ENCODE data around the gene AP1G2. TPM values are rescaled to one million over a fixed set of nuclear protein-coding genes. Genes with fewer than 3 reads are reported as not detected.

AP1G2 gene
- total RNA-seq, 1 donor from 2014 or later = 32.6 TPM

DNA sequence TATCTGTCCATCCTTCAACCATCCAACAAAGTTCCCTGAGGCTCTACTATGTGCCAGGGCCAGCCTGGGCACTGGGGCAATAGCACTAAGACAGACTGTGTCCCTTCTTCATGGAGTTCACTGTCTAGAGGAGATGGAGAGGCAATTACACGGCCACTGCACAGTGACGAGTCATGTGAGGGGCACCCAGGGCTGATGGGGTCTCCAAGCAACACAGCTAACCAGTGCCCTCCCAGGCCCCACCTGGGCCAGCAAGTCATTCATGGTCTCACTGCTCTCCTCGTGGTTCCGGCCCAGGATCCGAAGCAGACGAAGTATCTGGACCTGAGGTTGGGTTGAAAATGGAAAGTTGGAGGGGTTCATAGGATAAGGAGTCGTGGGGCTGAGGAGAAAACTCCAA is 2.7 kb downstream of the AP1G2 start:
- H3K36me3 Mint-ChIP-seq (ENCODE audit: unreplicated experiment) = peaks cover 4% of the 10 kb centered on the region
- DNase-seq (ENCODE audit: extremely low spot score, unreplicated experiment) = no peak
- TF ChIP-seq, protein P1, sequence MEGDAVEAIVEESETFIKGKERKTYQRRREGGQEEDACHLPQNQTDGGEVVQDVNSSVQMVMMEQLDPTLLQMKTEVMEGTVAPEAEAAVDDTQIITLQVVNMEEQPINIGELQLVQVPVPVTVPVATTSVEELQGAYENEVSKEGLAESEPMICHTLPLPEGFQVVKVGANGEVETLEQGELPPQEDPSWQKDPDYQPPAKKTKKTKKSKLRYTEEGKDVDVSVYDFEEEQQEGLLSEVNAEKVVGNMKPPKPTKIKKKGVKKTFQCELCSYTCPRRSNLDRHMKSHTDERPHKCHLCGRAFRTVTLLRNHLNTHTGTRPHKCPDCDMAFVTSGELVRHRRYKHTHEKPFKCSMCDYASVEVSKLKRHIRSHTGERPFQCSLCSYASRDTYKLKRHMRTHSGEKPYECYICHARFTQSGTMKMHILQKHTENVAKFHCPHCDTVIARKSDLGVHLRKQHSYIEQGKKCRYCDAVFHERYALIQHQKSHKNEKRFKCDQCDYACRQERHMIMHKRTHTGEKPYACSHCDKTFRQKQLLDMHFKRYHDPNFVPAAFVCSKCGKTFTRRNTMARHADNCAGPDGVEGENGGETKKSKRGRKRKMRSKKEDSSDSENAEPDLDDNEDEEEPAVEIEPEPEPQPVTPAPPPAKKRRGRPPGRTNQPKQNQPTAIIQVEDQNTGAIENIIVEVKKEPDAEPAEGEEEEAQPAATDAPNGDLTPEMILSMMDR (IDR thresholded peaks at IDR 0.05) = no peak
- no peak overlapping the region for H3K4me3 Mint-ChIP-seq (ENCODE audit: unreplicated experiment)
- peaks cover 23% of the 10 kb centered on the region for H3K4me1 Mint-ChIP-seq (ENCODE audit: unreplicated experiment)
- no peaks in the 10 kb centered on the region for H3K9me3 Mint-ChIP-seq (ENCODE audit: unreplicated experiment)
- peaks cover 2% of the 10 kb centered on the region for H3K27me3 Mint-ChIP-seq (ENCODE audit: unreplicated experiment)
- no peak overlapping the region for H3K27ac Mint-ChIP-seq (ENCODE audit: unreplicated experiment)

DNA sequence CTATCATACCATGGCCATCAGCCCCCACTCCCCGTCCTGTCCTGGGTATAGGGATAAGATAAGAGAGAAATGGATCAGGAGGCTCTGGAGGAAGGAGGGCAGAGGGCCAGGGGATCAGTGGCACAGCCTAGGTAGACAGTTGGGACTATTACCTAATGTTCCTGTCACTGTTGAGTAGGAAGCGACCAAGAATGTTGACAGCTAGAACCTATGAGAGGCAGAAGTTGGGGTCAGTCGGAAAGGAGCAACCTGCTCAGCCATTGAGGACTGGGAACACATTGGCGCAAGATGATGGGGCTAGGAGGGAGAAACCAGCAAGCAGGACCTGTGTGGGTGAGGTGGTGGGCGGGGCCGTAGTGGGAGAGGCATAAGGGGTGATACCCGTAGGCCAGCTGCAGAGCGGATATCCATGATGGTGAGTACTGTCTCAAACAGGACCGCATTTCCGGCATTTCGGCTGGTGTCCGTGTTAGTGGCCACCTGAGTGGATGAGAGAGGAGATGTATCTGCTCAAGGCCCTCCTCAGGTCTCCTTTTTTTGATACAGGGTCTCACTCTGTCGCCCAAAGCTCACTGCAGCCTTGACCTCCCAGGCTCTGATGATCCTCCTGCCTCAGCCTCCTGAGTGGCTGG is 3.3 kb downstream of the AP1G2 start:
- TF ChIP-seq, protein P1 (IDR thresholded peaks at IDR 0.05) = no peak
- H3K27me3 Mint-ChIP-seq (ENCODE audit: unreplicated experiment) = peaks cover under 1% of the 10 kb centered on the region
- no peak overlapping the region for H3K4me3 Mint-ChIP-seq (ENCODE audit: unreplicated experiment)
- H3K4me1 Mint-ChIP-seq (ENCODE audit: unreplicated experiment) = peaks cover 23% of the 10 kb centered on the region
- no peak for DNase-seq (ENCODE audit: extremely low spot score, unreplicated experiment)
- no peak overlapping the region for H3K27ac Mint-ChIP-seq (ENCODE audit: unreplicated experiment)
- peaks cover 4% of the 10 kb centered on the region for H3K36me3 Mint-ChIP-seq (ENCODE audit: unreplicated experiment)
- no peaks in the 10 kb centered on the region for H3K9me3 Mint-ChIP-seq (ENCODE audit: unreplicated experiment)

DNA sequence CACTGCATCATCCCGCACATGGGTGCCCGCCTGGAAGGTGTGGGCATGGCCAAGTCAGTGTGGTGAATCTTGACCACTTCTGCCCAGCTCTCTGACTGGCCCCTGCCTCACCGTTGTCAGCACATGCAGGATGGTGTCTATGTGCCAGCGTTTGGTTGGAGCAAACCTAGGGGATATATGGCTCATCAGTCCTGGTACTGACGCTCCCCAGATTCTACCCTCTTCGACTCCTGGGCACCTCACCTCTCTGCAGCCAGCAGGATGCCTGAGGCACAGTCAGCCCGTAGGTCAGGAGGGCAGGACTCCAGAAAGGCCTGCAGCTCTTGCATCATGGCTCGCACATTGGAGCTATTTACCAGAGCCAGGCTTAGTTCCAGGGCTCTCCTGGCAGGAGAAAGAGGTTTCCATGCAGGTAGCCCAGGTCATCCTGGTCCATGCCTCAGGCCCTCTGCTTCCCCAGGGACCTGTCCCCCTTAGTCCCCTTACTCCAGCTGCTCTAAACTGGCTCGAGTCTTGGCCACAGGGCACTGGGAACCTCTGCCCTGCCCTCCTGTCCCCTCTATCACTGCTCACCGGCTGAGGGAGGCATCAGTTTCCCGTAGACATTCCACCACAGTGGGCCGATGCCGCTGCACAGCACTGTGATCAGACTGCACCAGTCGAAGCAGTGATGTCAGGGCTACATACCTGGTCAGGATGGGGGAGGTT is 4.0 kb downstream of the AP1G2 start:
- DNase-seq (ENCODE audit: extremely low spot score, unreplicated experiment) = no peak
- peaks cover 18% of the 10 kb centered on the region for H3K4me1 Mint-ChIP-seq (ENCODE audit: unreplicated experiment)
- H3K9me3 Mint-ChIP-seq (ENCODE audit: unreplicated experiment) = no peaks in the 10 kb centered on the region
- H3K36me3 Mint-ChIP-seq (ENCODE audit: unreplicated experiment) = peaks cover 4% of the 10 kb centered on the region
- H3K27ac Mint-ChIP-seq (ENCODE audit: unreplicated experiment) = no peak overlapping the region
- H3K4me3 Mint-ChIP-seq (ENCODE audit: unreplicated experiment) = no peak overlapping the region
- no peaks in the 10 kb centered on the region for H3K27me3 Mint-ChIP-seq (ENCODE audit: unreplicated experiment)
- TF ChIP-seq, protein P1 (IDR thresholded peaks at IDR 0.05) = no peak

DNA sequence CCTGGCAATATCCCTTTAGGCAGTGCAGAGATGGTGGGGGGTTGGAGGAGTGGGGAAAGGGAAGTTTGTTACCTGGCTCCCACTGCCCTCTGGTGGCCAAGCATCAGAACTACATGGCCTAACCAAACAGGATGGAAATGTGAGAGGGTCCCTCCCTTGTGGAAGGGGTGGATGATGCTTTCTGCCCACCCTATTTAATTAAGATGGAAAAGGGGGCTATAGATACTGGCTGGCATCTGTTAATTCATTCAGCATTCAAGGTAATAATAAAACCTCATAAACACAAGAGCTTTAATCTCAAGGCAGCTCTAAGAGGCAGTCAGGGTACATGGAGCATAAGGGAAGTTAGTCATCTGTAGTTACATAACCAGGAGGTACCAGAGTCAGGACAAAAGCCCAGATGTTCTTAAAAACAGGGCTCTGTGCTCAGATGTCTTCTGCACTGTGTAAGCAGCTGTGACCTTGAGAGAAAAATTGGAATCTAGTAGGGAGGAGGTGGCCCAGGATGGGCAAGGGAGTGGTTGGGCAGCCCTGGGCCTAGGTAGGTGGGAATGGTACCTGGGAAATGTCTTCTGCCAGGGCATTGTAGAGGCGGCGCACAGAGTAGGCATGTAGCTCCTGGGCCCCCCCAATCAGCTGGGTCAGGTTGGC is 4.6 kb downstream of the AP1G2 start:
- H3K27ac Mint-ChIP-seq (ENCODE audit: unreplicated experiment) = no peak overlapping the region

More for the DNA sequence above, 4.6 kb downstream of the AP1G2 start:
- no peaks in the 10 kb centered on the region for H3K27me3 Mint-ChIP-seq (ENCODE audit: unreplicated experiment)
- H3K9me3 Mint-ChIP-seq (ENCODE audit: unreplicated experiment) = no peaks in the 10 kb centered on the region
- peaks cover 17% of the 10 kb centered on the region for H3K4me1 Mint-ChIP-seq (ENCODE audit: unreplicated experiment)
- TF ChIP-seq, protein P1 (IDR thresholded peaks at IDR 0.05) = peak; percentile 90
- no peak for DNase-seq (ENCODE audit: extremely low spot score, unreplicated experiment)
- H3K4me3 Mint-ChIP-seq (ENCODE audit: unreplicated experiment) = no peak overlapping the region
- peaks cover 4% of the 10 kb centered on the region for H3K36me3 Mint-ChIP-seq (ENCODE audit: unreplicated experiment)
